Skeletal muscle satellite cell (primary cell): ENCODE measurements around the gene NR2F6. TPM values are rescaled to one million over a fixed set of nuclear protein-coding genes. Genes with fewer than 3 reads are reported as not detected.
A peak's percentile ranks its signal among the peaks of the same experiment; 100 is the strongest.

Experiments
- H3K27me3 ChIP-seq: 2 replicates; pipeline ENCODE4 v1.7.0; 2013; ENCODE audit warnings: low read length; ENCODE audit not compliant: control insufficient read depth, insufficient read depth
- H3K36me3 ChIP-seq: 2 replicates; pipeline ENCODE4 v1.7.0; 2013; ENCODE audit warnings: mild to moderate bottlenecking, control low read depth, low read length; ENCODE audit not compliant: insufficient read depth
- H3K4me1 ChIP-seq: 2 replicates; pipeline ENCODE4 v1.7.0; 2013; ENCODE audit warnings: low read length; ENCODE audit not compliant: control insufficient read depth, insufficient read depth
- H3K4me2 ChIP-seq: 2 replicates; pipeline ENCODE4 v1.7.0; 2013; ENCODE audit warnings: mild to moderate bottlenecking, low read length
- H3K4me3 ChIP-seq: 2 replicates; pipeline ENCODE4 v1.7.0; 2013; ENCODE audit warnings: low read length
- H3K9ac ChIP-seq: 2 replicates; pipeline ENCODE4 v1.7.0; 2013; ENCODE audit warnings: mild to moderate bottlenecking, low read depth, low read length, moderate library complexity
- H3K9me3 ChIP-seq: replicated peaks from 2 replicates; pipeline ENCODE4 v1.7.0; 2013; ENCODE audit warnings: mild to moderate bottlenecking, control low read depth, low read length
- total RNA-seq: library from RNA; depleted of rRNA; stranded (reverse); fragments of >200 nt; gene quantifications from 2 replicates; pipeline ENCODE4 v1.2.3, GENCODE V29; 2012; rRNA removed

NR2F6 gene
- 27.9 and 45.0 TPM in 2 replicates for total RNA-seq

DNA sequence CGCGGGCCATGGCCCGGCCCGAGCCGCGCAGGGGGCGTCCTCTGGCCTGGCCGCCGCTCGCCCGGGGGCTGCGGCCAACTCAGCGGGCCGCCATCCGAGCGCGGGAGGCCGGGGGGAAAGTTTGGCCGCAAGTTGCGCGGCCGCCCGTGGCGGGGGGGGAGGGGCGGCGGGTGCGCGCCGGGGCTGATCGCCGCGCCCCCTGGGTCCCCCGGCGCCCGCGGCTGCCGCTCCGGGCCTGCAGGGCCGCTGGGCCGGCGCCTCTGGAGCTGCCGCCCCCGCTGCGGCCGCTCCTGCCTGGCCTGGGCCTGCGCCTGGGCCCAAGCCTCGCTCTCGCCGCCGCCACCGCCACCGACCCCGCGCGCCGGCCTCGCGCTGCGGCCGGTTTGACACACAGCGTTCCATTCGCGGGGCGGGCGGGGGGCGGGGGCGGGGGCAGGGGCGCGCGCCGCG, at the start of gene NR2F6:
NR2F6 (minus strand) TSS at position 385 of the 450 bp plus-strand sequence. CDS start 699 bp downstream, outside the sequence.
- peaks cover 48% of the 10 kb centered on the region for H3K4me1 ChIP-seq
- no peaks in the 10 kb centered on the region for H3K9me3 ChIP-seq
- peak within 1 kb of the TSS; percentile 91 for H3K4me2 ChIP-seq
- H3K36me3 ChIP-seq: peaks cover 2% of the 10 kb centered on the region
- no peaks in the 10 kb centered on the region for H3K27me3 ChIP-seq
- H3K4me3 ChIP-seq: peak within 1 kb of the TSS; percentile 96
- peak within 1 kb of the TSS; percentile 75 for H3K9ac ChIP-seq

DNA sequence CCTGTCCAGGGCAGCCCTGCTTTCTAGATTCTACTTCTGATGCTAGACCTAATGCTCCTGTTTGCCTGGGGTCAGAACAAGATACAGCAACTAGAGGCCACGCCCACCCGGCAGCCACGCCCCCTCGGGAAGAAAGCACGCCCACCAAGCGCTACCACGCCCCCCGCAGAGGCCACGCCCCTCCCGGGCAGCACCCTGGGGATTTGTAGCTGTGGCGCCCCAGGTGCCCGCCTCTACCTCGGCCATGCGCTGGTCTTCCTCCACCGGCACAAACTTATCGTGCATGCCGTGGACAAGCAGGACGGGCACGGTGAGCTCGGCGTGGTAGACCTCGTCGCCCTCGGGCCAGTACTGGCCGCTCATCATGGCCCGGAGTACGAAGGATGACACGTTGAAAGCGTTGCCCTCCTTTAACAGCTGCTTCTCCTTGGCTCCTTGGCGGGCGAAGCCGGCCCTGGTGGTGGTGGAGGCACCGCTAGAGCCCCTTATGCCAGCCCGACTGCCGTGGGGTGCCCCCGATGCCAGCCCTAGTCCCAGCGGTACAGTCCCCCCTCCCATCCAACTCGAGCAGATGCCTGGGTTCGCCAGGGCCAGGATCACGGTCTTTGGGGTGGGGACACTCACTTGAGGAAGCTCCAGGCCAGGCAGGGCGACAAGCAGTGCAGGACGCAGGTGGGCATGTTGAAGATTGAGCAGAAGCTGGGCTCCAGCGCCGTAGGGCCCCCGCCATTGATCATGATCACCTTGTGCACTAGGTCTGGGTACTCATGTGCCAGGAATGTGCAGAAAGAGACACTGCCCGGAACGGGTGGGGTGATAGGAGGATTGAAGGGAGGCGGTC, 48.6 kb upstream of the NR2F6 start:
- H3K4me2 ChIP-seq: no peak overlapping the region
- no peak overlapping the region for H3K9ac ChIP-seq

DNA sequence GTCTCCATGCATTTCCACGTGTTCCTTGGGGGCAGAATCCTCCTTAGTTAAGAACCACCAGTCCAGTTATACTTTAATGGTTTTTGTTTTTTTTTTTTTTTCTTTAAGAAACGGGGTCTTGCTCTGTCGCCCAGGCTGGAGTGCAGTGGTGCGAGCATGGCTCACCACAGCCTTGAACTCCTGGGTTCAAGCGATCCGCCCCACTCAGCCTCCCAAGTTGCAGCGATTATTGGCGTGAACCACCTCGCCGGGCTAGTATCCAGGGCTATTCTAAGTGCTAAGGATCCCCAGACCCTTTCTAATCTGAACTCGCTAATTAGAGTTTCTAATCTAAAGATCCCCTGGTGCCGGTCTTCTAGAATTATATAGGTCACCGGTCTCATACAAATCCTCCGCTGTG, 47.9 kb upstream of the NR2F6 start:
- Histone ChIP-seq H3K36me3 (no peaks in the 10 kb centered on the region), H3K27me3 (no peaks in the 10 kb centered on the region), H3K4me3 (no peak overlapping the region), H3K9me3 (no peaks in the 10 kb centered on the region), H3K4me1 (peaks cover 6% of the 10 kb centered on the region), H3K4me2 (no peak overlapping the region), H3K9ac (no peak overlapping the region)

More for the DNA sequence above, 48.6 kb upstream of the NR2F6 start:
- H3K9me3 ChIP-seq: no peaks in the 10 kb centered on the region
- no peak overlapping the region for H3K4me3 ChIP-seq
- H3K4me1 ChIP-seq: peaks cover 6% of the 10 kb centered on the region
- no peaks in the 10 kb centered on the region for H3K27me3 ChIP-seq
- H3K36me3 ChIP-seq: no peaks in the 10 kb centered on the region

DNA sequence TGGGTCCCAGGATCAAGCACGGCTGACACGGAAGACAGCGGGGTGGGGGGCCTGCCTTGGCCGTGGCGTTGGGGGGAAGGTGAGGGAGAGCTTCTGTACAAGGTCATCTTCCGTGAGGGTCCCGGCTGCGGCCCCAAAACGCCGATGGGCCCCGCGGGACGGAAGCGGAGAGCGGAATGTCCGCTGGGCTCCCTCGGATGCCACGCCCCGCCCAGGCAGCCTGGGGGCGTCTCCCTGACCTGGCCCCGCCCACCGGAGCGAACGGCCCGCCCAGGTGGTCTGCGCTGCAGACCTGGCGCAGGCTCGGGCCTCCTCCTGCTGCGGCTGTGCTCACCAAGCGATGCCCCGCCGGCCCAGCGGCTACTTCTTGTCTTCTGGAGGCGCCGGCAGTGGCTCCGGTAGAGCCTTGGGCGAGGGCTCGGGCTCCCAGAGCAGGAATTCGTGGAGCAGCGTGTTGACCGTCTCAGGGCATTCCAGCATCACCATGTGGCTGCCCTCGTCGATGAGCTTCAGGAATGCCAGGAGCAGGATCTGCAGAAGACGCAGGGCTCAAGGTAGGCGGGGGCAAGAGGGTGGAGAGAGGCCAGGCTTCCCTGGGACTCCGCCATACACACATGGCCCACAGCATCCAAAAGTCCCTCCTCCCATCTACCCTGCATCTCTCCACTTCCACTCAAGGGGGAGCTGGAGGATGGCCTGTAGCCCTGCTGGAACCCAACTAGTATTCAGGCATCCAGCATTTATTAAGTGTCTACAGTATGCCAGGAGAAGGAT, 46.8 kb upstream of the NR2F6 start:
- Histone ChIP-seq H3K9ac (peak overlapping the region; percentile 51), H3K36me3 (no peaks in the 10 kb centered on the region), H3K9me3 (no peaks in the 10 kb centered on the region), H3K4me3 (peak overlapping the region; percentile 68), H3K4me1 (peaks cover 6% of the 10 kb centered on the region), H3K27me3 (no peaks in the 10 kb centered on the region), H3K4me2 (peak overlapping the region; percentile 84)

DNA sequence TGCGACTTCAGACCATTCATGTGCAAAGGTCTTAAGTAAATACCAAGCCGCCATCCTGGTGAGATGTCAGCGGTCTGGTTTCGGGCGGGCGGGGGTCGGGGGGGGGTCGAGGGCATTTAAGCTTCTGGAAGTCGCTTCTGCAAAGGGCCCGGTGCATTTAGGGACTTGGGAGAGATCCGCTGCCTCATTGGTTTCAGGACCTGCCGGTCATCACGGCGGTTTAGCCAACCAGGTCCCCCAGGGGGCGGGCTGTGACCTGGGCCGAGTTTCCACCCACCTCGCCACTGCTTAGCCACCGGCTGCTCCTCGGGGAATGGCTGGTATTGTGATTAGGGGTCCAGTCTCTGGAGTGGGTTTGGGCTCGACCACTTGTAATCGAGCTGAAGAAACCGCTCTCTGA, 43.8 kb upstream of the NR2F6 start:
- Histone ChIP-seq H3K27me3 (no peaks in the 10 kb centered on the region), H3K4me2 (no peak overlapping the region), H3K4me3 (no peak overlapping the region), H3K9ac (no peak overlapping the region), H3K36me3 (no peaks in the 10 kb centered on the region), H3K9me3 (no peaks in the 10 kb centered on the region), H3K4me1 (no peaks in the 10 kb centered on the region)

DNA sequence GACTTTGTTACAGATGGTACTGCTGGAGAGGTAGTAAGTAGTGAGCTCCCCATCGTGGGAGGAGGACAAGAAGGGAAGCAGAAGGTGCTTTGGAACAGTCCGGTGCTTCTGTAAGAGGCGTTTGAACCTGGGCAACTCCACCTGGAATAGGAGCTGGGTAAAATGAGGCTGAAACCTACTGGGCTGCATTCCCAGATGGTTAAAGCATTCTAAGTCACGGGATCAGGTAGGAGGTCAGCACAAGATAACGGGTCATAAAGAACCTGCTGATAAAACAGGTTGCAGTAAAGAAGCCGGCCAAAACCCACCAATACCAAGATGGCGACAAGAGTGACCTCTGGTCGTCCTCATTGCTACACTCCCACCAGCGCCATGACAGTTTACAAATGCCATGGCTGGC, 41.0 kb upstream of the NR2F6 start:
- Histone ChIP-seq H3K9ac (no peak overlapping the region), H3K27me3 (no peaks in the 10 kb centered on the region), H3K36me3 (no peaks in the 10 kb centered on the region), H3K4me1 (peaks cover 8% of the 10 kb centered on the region), H3K4me3 (no peak overlapping the region), H3K9me3 (no peaks in the 10 kb centered on the region), H3K4me2 (no peak overlapping the region)

DNA sequence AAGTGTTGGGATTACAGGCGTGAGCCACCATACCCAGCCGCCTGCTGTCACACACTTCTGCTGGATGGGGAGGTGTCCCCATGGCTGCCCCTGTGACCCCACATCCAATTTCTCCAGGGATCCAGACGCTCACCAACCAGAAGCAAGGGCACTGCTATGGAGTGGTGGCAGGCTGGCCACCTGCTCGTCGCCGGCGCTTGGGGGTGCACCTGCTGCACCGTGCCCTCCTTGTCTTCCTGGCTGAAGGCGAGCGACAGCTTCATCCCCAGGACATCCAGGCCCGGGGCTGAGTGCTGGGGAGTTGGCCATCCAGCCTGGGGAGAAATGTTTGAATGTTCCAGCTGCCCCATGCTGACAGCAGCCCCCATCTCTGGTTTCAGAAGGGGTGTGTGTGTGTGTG, 40.5 kb upstream of the NR2F6 start:
- H3K9ac ChIP-seq: no peak overlapping the region
- no peak overlapping the region for H3K4me2 ChIP-seq
- H3K27me3 ChIP-seq: no peaks in the 10 kb centered on the region
- H3K9me3 ChIP-seq: no peaks in the 10 kb centered on the region
- peaks cover 13% of the 10 kb centered on the region for H3K4me1 ChIP-seq
- H3K4me3 ChIP-seq: no peak overlapping the region
- no peaks in the 10 kb centered on the region for H3K36me3 ChIP-seq

DNA sequence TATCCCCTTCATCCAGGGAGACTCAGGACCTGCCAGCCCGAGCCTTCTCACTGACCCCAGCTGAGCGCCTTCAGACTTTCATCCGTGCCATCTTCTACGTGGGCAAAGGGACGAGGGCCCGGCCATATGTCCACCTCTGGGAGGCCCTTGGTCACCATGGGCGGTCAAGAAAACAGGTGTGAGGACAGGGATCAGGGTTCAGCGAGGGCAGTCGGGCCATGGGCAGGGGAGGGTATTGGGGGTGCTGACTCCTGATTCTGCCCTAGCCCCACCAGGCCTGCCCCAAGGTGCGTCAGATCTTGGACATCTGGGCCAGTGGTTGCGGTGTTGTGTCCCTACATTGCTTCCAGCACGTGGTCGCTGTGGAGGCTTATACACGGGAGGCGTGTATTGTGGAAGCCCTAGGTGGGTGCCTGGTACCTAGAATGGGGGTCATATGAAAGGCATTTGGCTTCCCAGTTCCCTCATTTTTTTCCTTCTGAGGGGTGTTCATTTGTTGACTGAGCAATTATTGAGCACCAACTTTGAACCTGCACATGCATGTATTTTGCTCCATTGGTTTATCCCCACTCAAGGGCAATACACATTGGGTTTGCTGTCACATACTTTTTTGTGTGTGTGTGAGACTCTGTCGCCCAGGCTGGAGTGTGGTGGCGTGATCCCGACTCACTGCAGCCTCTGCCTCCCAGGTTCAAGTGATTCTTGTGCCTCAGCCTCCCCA, 39.9 kb upstream of the NR2F6 start:
- no peaks in the 10 kb centered on the region for H3K9me3 ChIP-seq
- no peak overlapping the region for H3K4me3 ChIP-seq
- no peaks in the 10 kb centered on the region for H3K27me3 ChIP-seq
- peaks cover 13% of the 10 kb centered on the region for H3K4me1 ChIP-seq
- no peaks in the 10 kb centered on the region for H3K36me3 ChIP-seq
- no peak overlapping the region for H3K9ac ChIP-seq
- H3K4me2 ChIP-seq: no peak overlapping the region

DNA sequence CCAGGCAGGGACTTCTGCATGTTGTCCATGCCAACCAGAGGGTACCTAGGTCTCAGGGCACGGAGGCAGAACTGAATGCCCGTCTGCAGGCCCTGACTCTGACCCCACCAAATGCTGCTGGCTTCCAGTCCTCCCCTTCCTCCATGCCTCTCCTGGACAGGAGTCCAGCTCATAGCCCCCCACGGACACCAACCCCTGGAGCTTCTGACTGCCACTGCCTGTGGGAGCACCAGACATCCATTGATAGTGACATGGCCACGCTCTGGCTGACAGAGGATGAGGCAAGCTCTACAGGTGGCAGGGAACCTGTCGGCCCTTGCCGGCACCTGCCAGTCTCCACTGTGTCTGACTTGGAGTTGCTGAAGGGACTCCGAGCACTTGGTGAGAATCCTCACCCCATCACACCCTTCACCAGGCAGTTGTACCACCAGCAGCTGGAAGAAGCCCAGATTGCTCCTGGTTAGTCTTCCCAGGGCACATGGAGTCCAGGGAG, 37.8 kb upstream of the NR2F6 start:
- H3K9me3 ChIP-seq: no peaks in the 10 kb centered on the region
- H3K4me2 ChIP-seq: no peak overlapping the region
- H3K36me3 ChIP-seq: peaks cover 7% of the 10 kb centered on the region
- no peak overlapping the region for H3K4me3 ChIP-seq
- H3K4me1 ChIP-seq: peaks cover 13% of the 10 kb centered on the region
- no peaks in the 10 kb centered on the region for H3K27me3 ChIP-seq
- no peak overlapping the region for H3K9ac ChIP-seq

DNA sequence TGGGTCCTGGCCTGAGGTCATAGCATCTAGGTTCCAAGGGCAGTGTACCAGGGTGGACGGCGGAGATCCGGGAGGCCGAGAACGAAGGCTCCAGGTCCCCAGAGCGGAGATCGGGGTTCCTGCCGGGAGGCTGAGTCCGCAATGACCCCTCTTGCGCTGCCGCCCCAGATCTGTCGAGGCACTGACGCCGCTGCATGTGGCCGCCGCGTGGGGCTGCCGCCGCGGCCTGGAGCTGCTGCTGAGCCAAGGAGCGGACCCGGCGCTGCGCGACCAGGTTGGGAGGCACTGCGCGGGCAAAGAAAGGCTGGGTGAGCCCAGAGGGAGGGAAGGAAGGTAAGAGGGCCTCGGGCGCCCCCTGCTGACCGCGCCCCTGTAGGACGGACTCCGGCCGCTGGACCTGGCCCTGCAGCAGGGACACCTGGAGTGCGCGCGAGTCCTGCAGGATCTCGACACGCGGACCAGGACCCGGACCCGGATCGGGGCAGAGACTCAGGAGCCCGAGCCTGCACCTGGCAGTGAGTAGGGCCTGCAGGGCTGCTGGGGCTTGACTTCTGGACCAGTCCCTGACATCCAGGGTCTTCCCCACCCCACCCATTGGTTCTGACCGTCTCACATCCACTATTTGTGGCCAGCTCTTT, 36.9 kb upstream of the NR2F6 start:
- Histone ChIP-seq H3K36me3 (peaks cover 10% of the 10 kb centered on the region), H3K4me3 (peak overlapping the region; percentile 67), H3K4me1 (peaks cover 13% of the 10 kb centered on the region), H3K4me2 (peak overlapping the region; percentile 94), H3K27me3 (no peaks in the 10 kb centered on the region), H3K9ac (peak overlapping the region; percentile 46), H3K9me3 (no peaks in the 10 kb centered on the region)
